ENCODE results near the gene IPCEF1. TPM values are rescaled to one million over a fixed set of nuclear protein-coding genes. Genes with fewer than 3 reads are reported as not detected.

The IPCEF1 gene
- total and polyA plus RNA-seq, 2 donors, result 6.5 to 13.1 TPM

DNA sequence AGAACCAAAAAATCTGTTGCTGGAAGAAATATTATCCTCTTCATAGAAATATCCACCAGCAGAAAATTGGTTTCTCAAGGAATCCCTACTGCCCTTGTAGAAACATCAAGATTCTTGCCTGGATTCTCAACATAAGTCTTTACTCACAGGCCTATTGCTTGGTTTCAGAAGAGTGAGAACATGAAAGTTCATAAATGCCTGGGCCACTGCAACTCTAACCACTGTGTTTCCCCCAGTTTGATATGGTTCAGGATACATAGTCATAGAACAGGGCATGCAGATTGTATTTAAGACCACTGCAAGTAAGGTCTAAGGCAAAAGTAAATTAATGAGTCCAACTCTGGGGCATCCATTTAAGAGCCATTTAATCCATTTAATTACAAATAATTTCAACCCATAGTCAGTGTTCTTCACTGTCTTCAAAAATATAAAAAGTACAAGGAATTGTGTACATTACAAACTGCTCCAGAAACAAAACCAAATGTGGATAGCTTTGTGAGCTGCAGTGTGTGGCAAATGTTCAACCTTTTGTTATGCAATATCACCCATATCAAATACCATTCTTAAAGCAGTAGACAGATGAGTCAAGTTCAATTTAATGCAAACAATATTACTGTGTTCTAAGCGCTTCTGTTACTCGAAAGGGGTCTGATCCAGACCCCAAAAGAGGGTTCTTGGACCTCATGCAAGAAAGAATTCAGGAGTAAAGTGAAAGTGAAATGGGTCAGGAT lies 234.2 kb downstream of the IPCEF1 start:
- H3K9me3 ChIP-seq (ENCODE audit: control insufficient read depth in 2 of 2, insufficient read depth in 1 of 2, low read length in 1 of 2), result no peaks in the 10 kb centered on the region
- H3K27ac ChIP-seq (ENCODE audit: low read depth in 1 of 2, low read length in 1 of 2), result no peak overlapping the region
- DNase-seq (ENCODE audit: low read depth in 6 of 9, low spot score in 9 of 9), result no peak
- no peaks in the 10 kb centered on the region for H3K27me3 ChIP-seq (ENCODE audit: control insufficient read depth in 2 of 2, insufficient read depth in 1 of 2, low read length in 1 of 2)
- no peak overlapping the region for H3K4me3 ChIP-seq (ENCODE audit: low read length in 2 of 2)
- H3K36me3 ChIP-seq (ENCODE audit: control insufficient read depth in 2 of 2, insufficient read depth in 2 of 2, low read length in 1 of 2), result no peaks in the 10 kb centered on the region
- no peaks in the 10 kb centered on the region for H3K4me1 ChIP-seq (ENCODE audit: control insufficient read depth in 2 of 2, insufficient read depth in 2 of 2, low read length in 2 of 2)
- WGBS, result 96% methylated on average over 2 of the region's 2 CpGs

GRCh38 chr6:154117485-154117884 lies 239.1 kb downstream of the IPCEF1 start:
- 90% methylated on average over 4 of the region's 4 CpGs for WGBS
- DNase-seq (ENCODE audit: low read depth in 6 of 9, low spot score in 9 of 9), result no peak

DNA sequence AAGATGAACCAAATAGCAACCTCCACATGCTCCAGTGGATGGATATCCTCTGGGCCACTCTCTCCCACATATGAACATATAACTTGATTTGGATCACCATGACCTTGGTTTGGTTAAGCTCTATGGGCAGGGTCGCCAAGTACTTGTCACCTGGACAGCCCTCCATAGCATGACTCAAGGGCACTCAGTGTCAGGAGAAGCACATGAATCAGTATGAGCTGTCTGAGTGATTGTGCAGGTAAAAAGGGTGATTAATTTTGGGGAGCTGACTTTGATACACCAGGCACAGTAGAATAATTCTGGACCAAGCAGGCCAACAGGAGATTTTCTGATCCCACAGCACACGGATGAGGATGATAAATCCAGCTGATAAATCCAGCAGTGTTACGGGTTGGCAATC lies 243.2 kb downstream of the IPCEF1 start:
- Histone ChIP-seq H3K4me3 (ENCODE audit: low read length in 2 of 2) (no peak overlapping the region), H3K27me3 (ENCODE audit: control insufficient read depth in 2 of 2, insufficient read depth in 1 of 2, low read length in 1 of 2) (no peaks in the 10 kb centered on the region), H3K4me1 (ENCODE audit: control insufficient read depth in 2 of 2, insufficient read depth in 2 of 2, low read length in 2 of 2) (no peaks in the 10 kb centered on the region), H3K9me3 (ENCODE audit: control insufficient read depth in 2 of 2, insufficient read depth in 1 of 2, low read length in 1 of 2) (no peaks in the 10 kb centered on the region), H3K27ac (ENCODE audit: low read depth in 1 of 2, low read length in 1 of 2) (no peak overlapping the region), H3K36me3 (ENCODE audit: control insufficient read depth in 2 of 2, insufficient read depth in 2 of 2, low read length in 1 of 2) (no peaks in the 10 kb centered on the region)
- no peak for DNase-seq (ENCODE audit: low read depth in 6 of 9, low spot score in 9 of 9)
- 97% methylated on average over 3 of the region's 3 CpGs for WGBS

More at GRCh38 chr6:154117485-154117884, 239.1 kb downstream of the IPCEF1 start:
- Histone ChIP-seq H3K4me1 (ENCODE audit: control insufficient read depth in 2 of 2, insufficient read depth in 2 of 2, low read length in 2 of 2) (no peaks in the 10 kb centered on the region), H3K27ac (ENCODE audit: low read depth in 1 of 2, low read length in 1 of 2) (no peak overlapping the region), H3K4me3 (ENCODE audit: low read length in 2 of 2) (no peak overlapping the region), H3K9me3 (ENCODE audit: control insufficient read depth in 2 of 2, insufficient read depth in 1 of 2, low read length in 1 of 2) (no peaks in the 10 kb centered on the region), H3K36me3 (ENCODE audit: control insufficient read depth in 2 of 2, insufficient read depth in 2 of 2, low read length in 1 of 2) (no peaks in the 10 kb centered on the region), H3K27me3 (ENCODE audit: control insufficient read depth in 2 of 2, insufficient read depth in 1 of 2, low read length in 1 of 2) (no peaks in the 10 kb centered on the region)

DNA sequence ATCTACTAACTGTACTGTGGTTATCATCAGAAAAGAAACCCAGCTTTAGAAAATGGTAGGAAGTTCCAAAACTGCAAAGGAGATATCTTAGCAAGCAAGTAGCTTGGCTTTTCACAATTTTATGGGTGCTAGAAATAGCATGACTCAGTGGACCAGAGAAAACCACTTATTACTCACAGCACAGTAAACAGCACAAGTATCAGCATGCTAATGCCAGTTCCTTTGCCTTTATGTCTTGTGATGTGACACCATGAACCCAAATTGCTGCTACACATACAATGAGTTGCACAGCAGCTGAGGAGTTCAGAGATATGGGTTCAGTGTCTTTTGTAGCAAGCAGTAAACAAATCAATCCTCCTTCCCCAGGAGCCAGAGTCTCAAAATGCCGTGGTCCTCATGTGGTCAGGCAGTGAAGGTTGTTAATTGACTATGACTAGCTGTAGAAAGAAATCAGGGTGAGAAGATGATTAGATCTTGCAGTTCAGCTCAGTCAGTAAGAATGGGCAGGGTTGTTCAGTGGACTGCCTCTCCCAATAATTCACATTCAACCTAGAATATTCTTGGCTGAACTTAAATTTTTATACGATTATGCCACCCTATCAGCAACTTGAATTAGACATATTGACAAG lies 244.3 kb downstream of the IPCEF1 start:
- 94% methylated on average over 2 of the region's 2 CpGs for WGBS
- no peak for DNase-seq (ENCODE audit: low read depth in 6 of 9, low spot score in 9 of 9)
- Histone ChIP-seq H3K4me3 (ENCODE audit: low read length in 2 of 2) (no peak overlapping the region), H3K27ac (ENCODE audit: low read depth in 1 of 2, low read length in 1 of 2) (no peak overlapping the region), H3K9me3 (ENCODE audit: control insufficient read depth in 2 of 2, insufficient read depth in 1 of 2, low read length in 1 of 2) (no peaks in the 10 kb centered on the region), H3K4me1 (ENCODE audit: control insufficient read depth in 2 of 2, insufficient read depth in 2 of 2, low read length in 2 of 2) (no peaks in the 10 kb centered on the region), H3K36me3 (ENCODE audit: control insufficient read depth in 2 of 2, insufficient read depth in 2 of 2, low read length in 1 of 2) (no peaks in the 10 kb centered on the region), H3K27me3 (ENCODE audit: control insufficient read depth in 2 of 2, insufficient read depth in 1 of 2, low read length in 1 of 2) (no peaks in the 10 kb centered on the region)

- Histone ChIP-seq H3K4me3 (ENCODE audit: low read length in 2 of 2) (no peak overlapping the region), H3K9me3 (ENCODE audit: control insufficient read depth in 2 of 2, insufficient read depth in 1 of 2, low read length in 1 of 2) (no peaks in the 10 kb centered on the region), H3K27me3 (ENCODE audit: control insufficient read depth in 2 of 2, insufficient read depth in 1 of 2, low read length in 1 of 2) (no peaks in the 10 kb centered on the region), H3K36me3 (ENCODE audit: control insufficient read depth in 2 of 2, insufficient read depth in 2 of 2, low read length in 1 of 2) (no peaks in the 10 kb centered on the region), H3K27ac (ENCODE audit: low read depth in 1 of 2, low read length in 1 of 2) (no peak overlapping the region), H3K4me1 (ENCODE audit: control insufficient read depth in 2 of 2, insufficient read depth in 2 of 2, low read length in 2 of 2) (no peaks in the 10 kb centered on the region)
- no peak for DNase-seq (ENCODE audit: low read depth in 6 of 9, low spot score in 9 of 9)
- WGBS, result 94% methylated on average over 1 of the region's 1 CpG
These were observed 245.6 kb downstream of the IPCEF1 start for GRCh38 chr6:154111025-154111424.

DNA sequence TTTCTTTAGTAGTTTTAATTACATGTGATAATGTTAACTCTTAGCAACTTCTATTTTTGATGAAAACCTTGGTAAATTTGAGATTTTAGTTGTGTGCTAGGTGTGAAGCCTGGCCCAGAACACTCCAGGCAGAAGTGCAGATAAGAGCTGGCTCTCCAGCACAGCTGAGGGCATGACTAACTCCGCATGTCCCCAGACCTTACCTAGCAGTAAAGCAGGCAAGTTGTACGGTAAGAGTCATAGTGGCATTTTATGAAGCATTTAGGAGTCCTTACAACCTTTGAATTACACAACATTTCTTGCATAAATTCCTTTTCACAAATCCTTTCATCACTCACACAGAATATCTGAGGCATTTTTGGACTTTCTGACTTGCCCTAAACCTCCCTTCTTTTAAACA lies 250.4 kb downstream of the IPCEF1 start:
- Histone ChIP-seq H3K27me3 (ENCODE audit: control insufficient read depth in 2 of 2, insufficient read depth in 1 of 2, low read length in 1 of 2) (no peaks in the 10 kb centered on the region), H3K4me3 (ENCODE audit: low read length in 2 of 2) (no peak overlapping the region), H3K4me1 (ENCODE audit: control insufficient read depth in 2 of 2, insufficient read depth in 2 of 2, low read length in 2 of 2) (no peaks in the 10 kb centered on the region), H3K27ac (ENCODE audit: low read depth in 1 of 2, low read length in 1 of 2) (no peak overlapping the region), H3K36me3 (ENCODE audit: control insufficient read depth in 2 of 2, insufficient read depth in 2 of 2, low read length in 1 of 2) (no peaks in the 10 kb centered on the region), H3K9me3 (ENCODE audit: control insufficient read depth in 2 of 2, insufficient read depth in 1 of 2, low read length in 1 of 2) (no peaks in the 10 kb centered on the region)
- no peak for DNase-seq (ENCODE audit: low read depth in 6 of 9, low spot score in 9 of 9)
- over 99% methylated on average over 2 of the region's 2 CpGs for WGBS

Other genes with a start within 250 kb of the IPCEF1 start
- 5.4 TPM for gene CNKSR3, start 153.9 kb upstream of the IPCEF1 start, total RNA-seq
- gene CNKSR3, start 153.9 kb upstream of the IPCEF1 start, polyA plus RNA-seq, result 8.2 TPM

Data from thymus (tissue), 11 donors.